WI38 (cell line): ENCODE measurements around the gene CCDC80.

ENCODE experiments used
- H3K4me3 ChIP-seq: 2 replicates; pipeline ENCODE4 v1.5.1; 2011; ENCODE audit warnings: low read depth, mild to moderate bottlenecking, control low read depth, low read length
- CTCF ChIP-seq: IDR thresholded peaks from 2 replicates; pipeline ENCODE4 v1.5.1; 2012; ENCODE audit warnings: low read depth, mild to moderate bottlenecking, control low read depth, low read length

Gene CCDC80

GRCh38 chr3:112639455-112640225, 1.3 kb downstream of the CCDC80 start:
- peak overlapping the region; percentile 79 for H3K4me3 ChIP-seq
- no peak for TF ChIP-seq CTCF

GRCh38 chr3:112638327-112639020, 2.5 kb downstream of the CCDC80 start:
- peak overlapping the region; percentile 79 for H3K4me3 ChIP-seq
- no peak for TF ChIP-seq CTCF

GRCh38 chr3:112637700-112638099, 3.2 kb downstream of the CCDC80 start:
- peak overlapping the region; percentile 79 for H3K4me3 ChIP-seq
- TF ChIP-seq CTCF: no peak

- peak overlapping the region; percentile 79 for H3K4me3 ChIP-seq
- no peak for TF ChIP-seq CTCF
Observed at GRCh38 chr3:112635674-112636073, 5.3 kb downstream of the CCDC80 start.

GRCh38 chr3:112634786-112635541, 6.0 kb downstream of the CCDC80 start:
- peak overlapping the region; percentile 79 for H3K4me3 ChIP-seq
- TF ChIP-seq CTCF: no peak

GRCh38 chr3:112633757-112634156, 7.2 kb downstream of the CCDC80 start:
- H3K4me3 ChIP-seq: no peak overlapping the region
- TF ChIP-seq CTCF: no peak
